ENCODE data around the gene NRCAM. TPM values are rescaled to one million over a fixed set of nuclear protein-coding genes. Genes with fewer than 3 reads are reported as not detected.
A peak's percentile ranks its signal among the peaks of the same experiment; 100 is the strongest.

Gene NRCAM
- total RNA-seq, 1 experiment from 2014 or later: 0.38 TPM

DNA sequence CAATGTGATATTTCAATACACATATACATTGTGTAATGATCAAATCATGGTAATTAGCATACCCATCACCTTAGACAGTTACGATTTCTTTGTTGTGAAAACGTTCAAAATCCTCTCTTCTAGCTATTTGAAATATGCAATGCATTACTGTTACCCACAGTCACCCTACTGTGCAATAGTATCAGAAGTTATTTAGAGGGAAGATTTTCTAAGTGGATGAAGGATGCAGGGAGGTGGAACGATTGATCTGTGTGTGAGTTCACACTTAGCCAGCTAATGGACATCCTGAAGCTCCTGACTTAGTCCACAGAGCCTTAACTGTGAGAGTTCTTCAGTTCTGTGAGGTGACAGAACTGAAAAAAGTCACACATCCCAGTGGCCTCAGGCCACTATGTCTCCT, 228.9 kb downstream of the NRCAM start:
- H3K4me3 ChIP-seq (ENCODE audit: insufficient read depth, low read depth, low read length): no peak overlapping the region
- H3K27me3 ChIP-seq (ENCODE audit: control insufficient read depth, insufficient read depth, low read length): no peaks in the 10 kb centered on the region
- DNase-seq: no peak
- H3K36me3 ChIP-seq (replicated peaks; ENCODE audit: control insufficient read depth, insufficient read depth, low read length): no peaks in the 10 kb centered on the region

DNA sequence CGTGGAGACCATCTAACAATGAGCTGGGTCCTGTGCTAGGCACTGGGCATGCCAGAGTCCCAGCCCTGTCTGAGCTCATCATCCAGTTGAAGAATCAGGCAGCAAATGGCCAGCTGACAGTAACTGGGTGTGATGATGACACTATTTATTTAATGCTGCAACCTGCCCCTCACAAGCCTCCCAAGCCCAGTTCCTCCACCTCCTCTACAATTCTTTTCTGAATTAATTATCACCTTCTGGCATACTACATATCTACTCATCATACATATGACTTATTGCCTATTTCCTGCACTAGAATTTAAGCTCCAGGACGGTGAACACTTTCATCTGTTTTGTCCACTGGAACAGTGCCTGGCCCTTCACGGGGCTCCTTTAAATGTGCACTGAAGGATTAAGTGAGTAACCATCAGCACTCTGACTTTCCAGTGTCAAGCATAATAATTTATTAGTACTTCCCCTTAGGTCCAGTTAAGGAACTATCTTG, 229.4 kb downstream of the NRCAM start:
- Histone ChIP-seq H3K36me3 (replicated peaks; ENCODE audit: control insufficient read depth, insufficient read depth, low read length) (no peaks in the 10 kb centered on the region), H3K4me3 (ENCODE audit: insufficient read depth, low read depth, low read length) (no peak overlapping the region), H3K27me3 (ENCODE audit: control insufficient read depth, insufficient read depth, low read length) (no peaks in the 10 kb centered on the region)
- no peak for DNase-seq

DNA sequence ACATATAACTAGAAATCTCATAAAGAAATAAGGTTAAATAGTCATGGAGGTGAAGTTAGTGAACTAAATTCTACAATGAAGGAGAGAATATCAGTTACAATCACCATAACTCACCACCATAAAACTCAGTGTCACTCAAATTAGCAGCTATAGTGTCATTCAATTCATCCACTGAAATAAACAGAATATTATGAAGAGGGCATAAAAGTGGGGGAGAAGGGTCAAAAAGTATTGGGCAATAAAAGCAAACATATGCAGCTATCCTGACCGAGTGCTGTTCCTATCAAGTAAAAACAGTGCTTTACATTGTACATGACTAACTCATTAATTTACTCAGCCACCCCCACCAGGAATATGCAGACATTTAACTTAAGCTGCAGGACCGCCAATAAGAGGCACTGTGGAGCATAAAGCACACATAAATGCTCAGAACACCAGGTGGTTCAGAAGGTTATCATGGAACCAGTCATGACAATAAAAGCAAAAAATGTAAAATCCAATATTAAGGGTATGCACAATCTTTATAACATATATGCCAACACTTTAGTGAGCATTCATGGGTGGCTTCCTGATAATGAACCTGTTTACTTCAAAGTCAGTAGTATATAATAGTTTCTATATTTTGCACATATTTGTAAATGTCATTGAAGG, 230.6 kb downstream of the NRCAM start:
- no peak overlapping the region for H3K4me3 ChIP-seq (ENCODE audit: insufficient read depth, low read depth, low read length)
- no peaks in the 10 kb centered on the region for H3K36me3 ChIP-seq (replicated peaks; ENCODE audit: control insufficient read depth, insufficient read depth, low read length)
- no peak for DNase-seq
- H3K27me3 ChIP-seq (ENCODE audit: control insufficient read depth, insufficient read depth, low read length): no peaks in the 10 kb centered on the region

DNA sequence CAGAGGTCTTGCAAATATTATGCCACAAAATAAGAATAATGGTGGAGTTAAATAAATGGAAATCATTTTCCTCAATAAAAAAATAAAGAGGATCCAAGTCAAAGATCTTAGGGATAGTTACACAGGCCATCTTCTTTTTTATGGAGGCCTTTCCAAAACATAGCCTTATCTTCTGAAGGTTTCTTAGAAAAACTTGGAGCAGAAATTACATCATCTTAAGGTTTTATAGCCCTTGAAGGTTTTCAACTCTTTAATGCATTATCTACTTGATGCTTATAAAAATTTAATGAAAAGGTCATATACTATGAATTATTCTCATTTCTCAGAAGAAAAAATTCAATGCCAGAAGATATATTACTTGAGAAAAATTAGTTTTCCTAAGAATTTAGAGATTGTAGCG, 231.8 kb downstream of the NRCAM start:
- no peak for DNase-seq
- Histone ChIP-seq H3K4me3 (ENCODE audit: insufficient read depth, low read depth, low read length) (no peak overlapping the region), H3K36me3 (replicated peaks; ENCODE audit: control insufficient read depth, insufficient read depth, low read length) (no peaks in the 10 kb centered on the region), H3K27me3 (ENCODE audit: control insufficient read depth, insufficient read depth, low read length) (no peaks in the 10 kb centered on the region)

DNA sequence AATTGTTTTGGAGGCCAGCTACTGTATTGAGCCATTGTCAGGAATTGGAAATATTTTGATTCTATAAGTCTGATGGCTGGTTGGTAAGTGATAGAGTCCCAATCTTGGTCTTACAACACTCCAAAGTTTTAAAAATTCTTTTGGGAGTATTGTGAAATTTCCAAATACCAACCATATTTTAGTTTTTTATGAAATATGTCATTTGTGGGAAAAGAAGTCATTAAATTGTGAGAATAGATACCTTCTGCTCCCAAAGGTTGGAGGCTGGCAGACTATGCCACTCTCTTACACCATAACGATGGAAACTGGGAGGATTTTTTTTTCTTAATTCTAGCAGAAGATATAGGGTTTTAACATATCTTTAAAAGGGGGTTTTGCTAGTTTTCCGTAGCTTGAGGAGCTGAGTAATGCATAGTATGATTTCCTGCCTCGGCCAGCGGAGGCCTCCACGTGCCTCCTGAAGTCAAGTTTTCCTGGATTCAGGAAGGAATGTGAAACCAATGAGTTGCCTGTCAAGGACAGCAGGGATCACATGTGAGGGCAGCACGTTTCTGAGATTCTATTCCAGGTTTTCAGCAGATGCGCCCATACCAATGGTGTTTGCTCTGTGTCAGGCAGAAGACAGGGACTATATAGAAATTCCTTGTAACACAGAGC, 233.9 kb downstream of the NRCAM start:
- no peaks in the 10 kb centered on the region for H3K36me3 ChIP-seq (replicated peaks; ENCODE audit: control insufficient read depth, insufficient read depth, low read length)
- H3K27me3 ChIP-seq (ENCODE audit: control insufficient read depth, insufficient read depth, low read length): no peaks in the 10 kb centered on the region
- H3K4me3 ChIP-seq (ENCODE audit: insufficient read depth, low read depth, low read length): no peak overlapping the region
- DNase-seq: peak; percentile 36

DNA sequence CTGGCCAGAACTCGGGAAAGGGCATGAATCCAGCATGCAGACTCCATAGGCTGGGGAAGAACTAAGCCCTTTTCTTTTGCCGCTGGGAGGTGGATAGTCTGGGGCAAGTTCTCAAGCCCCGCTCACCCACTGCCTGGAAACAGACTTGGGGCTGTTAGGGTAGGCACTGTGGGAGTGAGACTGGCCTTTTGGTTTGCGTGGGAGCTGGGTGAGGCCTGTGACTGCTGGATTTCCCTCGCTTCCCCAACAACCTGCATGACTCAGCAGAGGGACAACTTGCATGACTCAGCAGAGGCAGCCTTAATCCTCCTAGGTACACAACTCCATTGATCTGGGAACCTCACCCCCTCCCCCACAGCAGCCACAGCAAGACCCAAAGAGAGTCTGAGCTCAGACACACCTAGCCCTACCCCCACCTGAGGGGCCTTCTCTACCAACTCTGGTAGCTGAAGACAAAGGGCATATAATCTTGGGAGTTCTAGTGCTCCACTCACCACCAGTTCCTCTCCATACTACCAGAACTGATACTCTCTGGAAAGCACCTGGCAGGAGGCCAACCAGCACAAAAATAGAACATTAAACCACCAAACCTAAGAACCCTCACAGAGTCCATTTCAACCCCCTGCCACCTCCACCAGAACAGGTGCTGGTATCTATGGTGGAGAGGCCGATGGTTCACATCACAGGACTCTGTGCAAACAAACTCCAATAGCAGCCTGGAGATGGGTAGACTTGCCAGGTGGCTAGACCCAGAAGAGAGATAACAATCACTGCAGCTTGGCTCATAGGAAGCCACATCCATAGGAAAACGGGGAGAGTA, 244.6 kb downstream of the NRCAM start:
- no peak overlapping the region for H3K4me3 ChIP-seq (ENCODE audit: insufficient read depth, low read depth, low read length)
- H3K27me3 ChIP-seq (ENCODE audit: control insufficient read depth, insufficient read depth, low read length): no peaks in the 10 kb centered on the region
- DNase-seq: no peak
- H3K36me3 ChIP-seq (replicated peaks; ENCODE audit: control insufficient read depth, insufficient read depth, low read length): no peaks in the 10 kb centered on the region

DNA sequence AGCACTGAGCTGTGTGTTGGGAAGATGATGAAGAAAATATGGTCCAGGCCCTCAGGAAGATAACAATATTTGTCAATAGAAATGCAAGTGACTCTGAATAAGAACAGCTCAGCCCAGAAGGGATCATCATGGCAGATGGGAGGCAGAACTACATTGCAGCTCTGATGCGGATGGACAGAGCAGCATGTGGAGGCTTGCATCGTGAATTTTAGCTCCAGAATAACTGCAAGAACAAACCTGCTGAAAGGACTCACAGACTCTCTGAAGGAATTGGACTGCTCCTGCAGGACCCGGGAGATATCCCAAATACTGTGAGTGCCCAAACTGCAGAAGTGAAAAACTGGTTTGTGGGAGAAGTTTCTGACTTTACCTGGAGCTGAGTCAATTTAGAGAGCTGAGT, 245.4 kb downstream of the NRCAM start:
- no peak for DNase-seq
- no peaks in the 10 kb centered on the region for H3K27me3 ChIP-seq (ENCODE audit: control insufficient read depth, insufficient read depth, low read length)

DNA sequence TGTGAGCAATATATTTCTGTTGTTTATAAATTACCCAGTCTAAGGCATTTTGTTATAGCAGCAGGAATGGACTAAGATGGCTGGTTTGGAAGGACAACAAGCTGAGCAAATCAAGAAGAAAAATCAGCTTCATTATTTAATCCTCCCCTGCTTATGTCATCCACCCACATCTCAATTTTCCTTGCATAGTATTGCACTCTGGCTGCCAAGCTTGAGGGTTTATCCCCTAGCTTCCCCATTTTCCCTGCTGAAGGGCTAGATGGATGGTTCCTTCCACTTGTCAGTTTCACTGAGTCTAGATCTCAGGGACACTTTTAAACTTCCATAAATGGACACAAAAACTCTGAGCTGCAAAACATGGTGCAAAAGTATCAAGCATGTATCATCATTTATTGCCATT, 250.9 kb downstream of the NRCAM start:
- Histone ChIP-seq H3K36me3 (replicated peaks; ENCODE audit: control insufficient read depth, insufficient read depth, low read length) (no peaks in the 10 kb centered on the region), H3K27me3 (ENCODE audit: control insufficient read depth, insufficient read depth, low read length) (no peaks in the 10 kb centered on the region), H3K4me3 (ENCODE audit: insufficient read depth, low read depth, low read length) (no peak overlapping the region)
- no peak for DNase-seq

More for the DNA sequence above, 245.4 kb downstream of the NRCAM start:
- Histone ChIP-seq H3K4me3 (ENCODE audit: insufficient read depth, low read depth, low read length) (no peak overlapping the region), H3K36me3 (replicated peaks; ENCODE audit: control insufficient read depth, insufficient read depth, low read length) (no peaks in the 10 kb centered on the region)

DNA sequence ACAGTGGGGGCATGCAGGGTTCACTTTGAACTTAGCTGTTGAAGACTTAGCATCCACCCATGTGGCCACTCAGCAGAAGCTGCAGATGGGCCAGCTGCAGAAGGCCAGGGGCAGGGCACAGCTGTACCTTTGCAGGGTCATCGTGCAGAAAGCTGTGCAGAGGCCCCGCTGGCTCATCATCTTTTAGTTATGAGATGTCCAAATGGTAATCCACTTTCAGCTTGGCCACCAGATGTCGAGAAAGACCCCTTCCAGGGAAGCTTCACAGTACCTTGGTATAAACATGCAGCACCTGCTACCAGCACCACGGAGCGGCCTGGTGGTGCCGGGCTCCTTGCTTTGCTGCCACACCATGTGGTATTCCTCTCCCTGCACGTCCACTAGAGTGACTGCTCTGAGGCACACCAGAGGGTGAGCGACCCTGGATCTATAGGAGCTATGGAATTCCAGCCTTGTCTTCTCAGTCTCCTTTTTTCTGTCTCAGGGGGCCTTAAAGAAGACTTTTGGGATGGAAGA, 251.9 kb downstream of the NRCAM start:
- no peaks in the 10 kb centered on the region for H3K36me3 ChIP-seq (replicated peaks; ENCODE audit: control insufficient read depth, insufficient read depth, low read length)
- H3K27me3 ChIP-seq (ENCODE audit: control insufficient read depth, insufficient read depth, low read length): no peaks in the 10 kb centered on the region
- no peak overlapping the region for H3K4me3 ChIP-seq (ENCODE audit: insufficient read depth, low read depth, low read length)
- no peak for DNase-seq

DNA sequence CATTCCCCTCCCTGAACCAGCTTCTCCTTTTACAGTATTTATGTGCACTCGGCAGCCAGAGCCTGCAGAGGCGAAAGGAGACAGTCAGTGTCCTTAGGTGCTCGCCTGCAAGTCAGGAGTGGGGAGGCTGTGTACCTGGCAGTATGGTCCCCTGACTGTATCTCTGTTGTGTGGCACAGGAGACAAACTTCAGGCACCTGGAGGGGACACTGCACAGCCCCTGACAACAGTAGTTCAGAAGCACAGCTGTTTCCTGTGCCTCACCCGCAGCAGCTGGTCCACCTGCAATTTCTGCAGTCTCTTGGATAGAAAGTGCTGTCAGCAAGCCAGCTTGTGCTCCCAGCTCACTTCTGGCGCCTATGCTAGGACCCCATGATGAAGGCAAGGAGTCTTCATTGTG, 252.7 kb downstream of the NRCAM start:
- H3K27me3 ChIP-seq (ENCODE audit: control insufficient read depth, insufficient read depth, low read length): no peaks in the 10 kb centered on the region
- no peak for DNase-seq
- no peak overlapping the region for H3K4me3 ChIP-seq (ENCODE audit: insufficient read depth, low read depth, low read length)

DNA sequence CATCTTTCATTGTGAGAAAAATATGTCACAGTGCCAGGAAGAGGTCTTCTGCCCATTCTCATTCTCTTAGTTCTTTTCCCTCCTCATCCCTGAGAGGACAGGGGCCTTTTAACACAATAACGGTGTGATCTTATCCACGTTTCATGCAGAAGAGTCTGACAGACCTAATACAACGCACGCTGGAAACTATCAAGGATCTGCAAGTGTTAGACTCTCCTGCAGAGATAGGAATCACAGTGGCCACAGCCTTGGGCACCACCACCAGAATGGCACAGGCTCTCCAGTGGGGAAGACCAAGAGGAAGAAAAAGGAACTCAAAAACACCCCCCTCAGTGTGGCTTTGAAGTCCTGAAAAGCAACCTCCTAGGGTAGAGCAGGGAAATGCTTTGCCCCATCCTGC, 253.5 kb downstream of the NRCAM start:
- Histone ChIP-seq H3K36me3 (replicated peaks; ENCODE audit: control insufficient read depth, insufficient read depth, low read length) (no peaks in the 10 kb centered on the region), H3K4me3 (ENCODE audit: insufficient read depth, low read depth, low read length) (no peak overlapping the region), H3K27me3 (ENCODE audit: control insufficient read depth, insufficient read depth, low read length) (no peaks in the 10 kb centered on the region)
- DNase-seq: no peak

More for the DNA sequence above, 252.7 kb downstream of the NRCAM start:
- no peaks in the 10 kb centered on the region for H3K36me3 ChIP-seq (replicated peaks; ENCODE audit: control insufficient read depth, insufficient read depth, low read length)

DNA sequence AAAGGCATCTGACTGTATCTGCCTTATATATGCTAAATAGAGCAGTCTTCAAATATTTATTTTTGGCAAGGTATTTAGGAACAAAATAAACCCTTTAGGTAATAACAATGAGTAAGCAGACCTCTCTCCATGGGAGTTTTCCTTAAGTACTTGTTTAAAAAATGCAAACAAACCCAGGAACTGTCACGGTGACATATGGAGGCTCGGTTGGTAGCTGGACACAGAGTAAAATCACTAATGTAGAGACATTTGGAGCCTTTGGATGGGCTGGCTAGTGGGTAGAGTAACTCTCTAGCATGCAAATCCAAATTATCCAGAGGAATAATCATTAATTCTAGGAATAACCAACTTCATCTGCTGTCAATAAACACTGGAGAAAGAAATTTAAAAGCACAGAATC, 254.5 kb downstream of the NRCAM start:
- Histone ChIP-seq H3K4me3 (ENCODE audit: insufficient read depth, low read depth, low read length) (no peak overlapping the region), H3K36me3 (replicated peaks; ENCODE audit: control insufficient read depth, insufficient read depth, low read length) (no peaks in the 10 kb centered on the region), H3K27me3 (ENCODE audit: control insufficient read depth, insufficient read depth, low read length) (no peaks in the 10 kb centered on the region)
- no peak for DNase-seq

DNA sequence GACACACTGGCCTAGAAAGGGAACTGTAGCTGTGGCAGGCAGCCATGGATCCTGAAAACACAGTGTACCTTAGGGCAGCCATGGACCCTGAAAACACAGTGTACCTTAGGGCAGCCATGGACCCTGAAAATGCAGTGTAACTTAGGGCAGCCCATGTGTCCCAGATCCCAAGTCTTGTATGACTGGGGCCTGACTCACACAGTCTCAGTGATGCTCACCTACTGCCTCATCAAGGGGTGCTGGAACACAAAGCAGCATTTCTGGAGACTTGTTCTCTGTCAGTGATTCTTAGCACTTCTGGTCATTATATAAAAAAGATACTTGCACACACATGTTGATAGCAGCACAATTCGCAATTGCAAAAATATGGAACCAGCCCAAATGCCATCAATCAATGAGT, 255.9 kb downstream of the NRCAM start:
- no peaks in the 10 kb centered on the region for H3K27me3 ChIP-seq (ENCODE audit: control insufficient read depth, insufficient read depth, low read length)
- no peaks in the 10 kb centered on the region for H3K36me3 ChIP-seq (replicated peaks; ENCODE audit: control insufficient read depth, insufficient read depth, low read length)
- H3K4me3 ChIP-seq (ENCODE audit: insufficient read depth, low read depth, low read length): no peak overlapping the region
- DNase-seq: no peak

DNA sequence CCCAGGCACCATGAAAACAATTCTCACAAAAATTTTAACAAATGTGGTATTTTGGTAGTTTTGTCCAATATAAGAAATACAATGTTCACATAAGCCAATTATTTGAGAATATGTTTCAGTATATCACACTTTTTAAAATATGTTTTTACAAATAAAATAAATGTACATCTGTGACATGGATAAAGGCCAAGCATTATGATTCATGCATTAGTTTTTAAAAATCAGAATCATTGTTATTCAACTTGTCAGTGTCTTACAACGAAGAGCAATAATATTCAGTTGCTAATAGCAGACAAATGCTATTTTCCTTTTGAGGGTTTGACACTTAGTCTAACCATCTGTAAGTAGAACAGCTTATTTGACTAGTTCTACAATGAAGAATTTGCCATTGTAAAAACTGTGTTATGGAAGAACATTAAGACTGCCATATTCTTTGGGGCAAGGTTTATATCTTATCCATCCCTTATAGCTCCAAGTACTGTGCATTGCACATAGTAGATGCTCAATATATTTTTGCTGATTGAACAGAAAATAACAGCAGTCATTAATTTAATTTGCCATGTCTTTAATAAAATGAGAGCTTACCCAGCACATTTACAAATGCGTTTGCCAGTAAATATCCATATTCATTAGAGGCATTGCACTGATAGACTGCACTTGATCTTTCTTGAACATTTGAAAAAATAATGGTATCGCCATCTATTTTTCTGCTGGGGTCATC, 258.7 kb downstream of the NRCAM start:
- H3K4me3 ChIP-seq (ENCODE audit: insufficient read depth, low read depth, low read length): no peak overlapping the region
- no peaks in the 10 kb centered on the region for H3K36me3 ChIP-seq (replicated peaks; ENCODE audit: control insufficient read depth, insufficient read depth, low read length)
- DNase-seq: no peak
- H3K27me3 ChIP-seq (ENCODE audit: control insufficient read depth, insufficient read depth, low read length): no peaks in the 10 kb centered on the region
